GM18870 (cell line): ENCODE data around the gene GLDN.

ENCODE experiments used
- ATAC-seq: cut with Tn5 transposase; IDR thresholded peaks from one replicate; pipeline ENCODE4 v1.9.1; 2021; ENCODE audit warnings: moderate library complexity; ENCODE audit not compliant: unreplicated experiment

GLDN gene

GRCh38 chr15:51322621-51323296, 18.7 kb upstream of the GLDN start:
- ATAC-seq = no peak

DNA sequence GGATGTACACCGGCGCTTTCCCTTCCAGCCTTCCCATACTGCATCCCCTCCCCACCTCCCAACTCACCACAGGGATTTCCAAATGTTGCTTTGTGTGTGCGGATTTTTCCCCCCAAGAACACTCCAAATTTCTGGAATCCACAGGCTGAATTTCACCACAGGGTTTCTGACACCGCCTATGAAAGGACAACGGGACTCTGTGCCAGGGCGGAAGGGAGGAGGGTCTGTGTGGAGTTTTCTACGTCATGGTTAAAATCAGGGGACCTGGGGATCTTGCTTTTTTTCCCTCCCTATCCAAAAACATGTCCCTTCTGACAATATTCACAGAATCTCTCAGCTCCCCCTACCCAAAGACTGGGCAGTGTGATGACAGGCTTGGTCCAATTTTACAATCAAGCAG, 17.7 kb upstream of the GLDN start:
- ATAC-seq = no peak

DNA sequence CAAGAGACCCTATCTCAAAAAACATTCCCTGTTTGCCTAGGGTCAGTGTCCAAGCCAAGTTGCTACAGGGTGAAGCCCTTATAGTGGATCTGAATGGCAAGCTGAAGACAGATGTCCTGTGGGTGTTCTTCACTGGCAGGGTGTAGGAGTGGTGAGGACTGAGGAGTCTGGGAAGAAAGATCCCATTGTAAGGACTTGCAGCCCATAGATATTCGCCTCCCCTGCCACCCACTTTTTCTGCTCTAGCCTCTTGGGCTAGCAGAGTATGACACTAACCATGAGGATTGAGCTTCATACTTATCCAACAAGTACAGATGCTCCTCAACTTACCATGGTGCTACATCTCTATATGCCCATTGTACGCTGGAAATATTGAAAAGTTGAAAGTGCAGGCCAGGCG, 16.3 kb upstream of the GLDN start:
- no peak for ATAC-seq

GRCh38 chr15:51327081-51327480, 14.4 kb upstream of the GLDN start:
- no peak for ATAC-seq

GRCh38 chr15:51328926-51329325, 12.5 kb upstream of the GLDN start:
- no peak for ATAC-seq

DNA sequence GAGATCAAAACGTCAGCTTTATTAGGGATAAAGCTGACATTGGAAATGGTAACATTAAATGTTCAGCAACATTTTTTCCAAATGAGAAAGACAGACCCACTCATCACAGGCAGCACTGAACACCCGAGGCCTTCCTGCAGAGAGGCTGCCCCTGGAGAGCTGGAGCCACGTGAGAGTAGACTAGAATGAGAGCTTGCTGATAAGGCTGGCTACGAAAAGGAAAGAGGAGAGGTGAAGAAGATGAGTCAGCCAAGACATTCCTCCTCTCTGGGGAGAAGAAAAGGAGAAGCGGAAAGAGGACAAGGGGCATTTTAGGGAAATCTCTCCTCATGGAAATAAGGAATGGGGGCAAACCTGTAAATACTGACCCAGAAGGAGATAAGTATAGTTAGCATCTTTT, 10.3 kb upstream of the GLDN start:
- ATAC-seq = no peak

- no peak for ATAC-seq
These were observed 9.0 kb upstream of the GLDN start for GRCh38 chr15:51332206-51333147.

- ATAC-seq = no peak
These were observed 7.9 kb upstream of the GLDN start for GRCh38 chr15:51333571-51333970.

DNA sequence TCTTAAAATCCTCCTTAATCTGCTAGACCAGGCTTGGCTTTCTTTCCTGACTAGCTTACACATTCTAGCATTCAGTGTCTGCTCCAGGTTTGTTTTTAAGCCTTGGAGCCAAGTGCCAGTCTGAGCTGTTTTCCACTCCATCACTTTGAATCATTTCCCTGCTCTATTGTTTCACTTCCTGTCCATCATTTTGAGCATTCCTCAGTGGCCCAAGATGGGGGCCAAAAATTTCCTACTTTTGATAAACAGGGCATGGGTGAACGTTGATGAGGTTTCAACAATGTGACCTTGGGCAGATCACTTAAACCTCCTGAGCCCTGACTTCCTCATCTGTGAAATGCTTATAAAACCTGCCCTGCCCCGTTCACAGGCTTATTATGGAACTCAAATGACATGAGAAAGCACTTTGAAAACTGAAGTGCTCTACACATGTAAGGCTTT, 7.4 kb upstream of the GLDN start:
- no peak for ATAC-seq

GRCh38 chr15:51335087-51335486, 6.4 kb upstream of the GLDN start:
- no peak for ATAC-seq

DNA sequence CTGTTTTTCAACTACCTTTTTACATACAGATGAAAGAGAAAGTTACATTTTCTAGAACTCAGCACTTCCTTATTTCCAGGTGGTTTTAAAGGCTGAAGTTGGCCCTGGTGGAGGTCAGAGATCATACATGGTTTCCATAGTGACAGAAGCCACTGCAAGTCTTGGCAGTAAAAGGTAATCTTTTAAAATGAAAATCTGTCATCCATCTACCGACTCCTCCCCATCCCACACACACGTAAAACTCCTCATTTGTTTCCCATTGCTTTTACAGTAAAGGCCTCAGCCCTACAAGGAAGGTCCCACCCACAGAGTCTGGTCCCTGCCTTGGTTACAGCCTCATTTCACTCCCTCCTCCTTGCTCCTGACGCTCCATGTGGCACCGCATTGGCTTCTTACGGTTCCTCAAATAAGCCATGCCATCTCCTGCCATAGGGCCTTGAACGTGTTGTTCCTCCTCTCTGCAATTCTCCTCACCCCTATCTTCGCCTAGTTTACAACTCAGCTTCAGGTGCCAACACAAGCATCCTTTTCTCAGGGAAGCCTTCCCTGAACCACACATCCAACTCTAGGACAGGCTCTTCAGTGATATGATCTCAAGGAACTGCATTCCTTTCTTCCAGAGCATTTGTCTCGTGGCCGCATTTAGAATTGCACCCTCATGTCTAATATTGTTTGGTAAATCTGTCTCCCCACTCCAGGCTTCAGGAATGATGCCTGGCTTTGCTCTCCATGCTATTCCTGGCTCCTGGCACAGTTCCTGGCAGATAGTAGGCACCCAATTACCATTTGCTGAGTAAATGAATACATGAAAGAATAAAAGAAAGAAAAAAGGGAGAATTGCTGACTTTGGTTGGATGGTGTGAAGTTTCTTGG, 5.7 kb upstream of the GLDN start:
- peak; percentile 63 for ATAC-seq

- ATAC-seq = no peak
These were observed 3.0 kb upstream of the GLDN start, which contains the start of gene CYP19A1 for GRCh38 chr15:51338496-51338895. Gene CYP19A1, minus strand, starts transcription at chr15:51338596. Its CDS starts 95,684 bp downstream, at chr15:51242912.

GRCh38 chr15:51342227-51342999, 958 bp downstream of the GLDN start:
- no peak for ATAC-seq

DNA sequence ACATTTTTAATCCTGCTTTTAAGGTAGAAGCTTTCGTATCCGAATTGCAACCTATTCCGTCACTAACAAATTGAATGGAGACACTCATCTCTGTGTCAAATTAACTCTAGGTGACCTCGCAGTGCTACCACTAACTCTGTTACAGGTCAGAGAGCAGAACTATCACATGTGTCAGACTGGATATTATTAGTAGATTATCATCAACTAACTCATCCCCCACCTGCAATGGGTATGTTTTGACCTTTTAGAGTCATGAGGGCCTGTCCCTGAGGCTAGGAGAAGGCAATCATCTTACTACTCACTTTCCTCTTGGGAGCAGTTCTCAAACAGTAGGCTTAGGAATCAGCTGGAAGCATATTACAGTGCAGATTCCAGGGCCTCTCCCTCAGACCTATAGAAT, 2.0 kb downstream of the GLDN start:
- ATAC-seq = no peak

DNA sequence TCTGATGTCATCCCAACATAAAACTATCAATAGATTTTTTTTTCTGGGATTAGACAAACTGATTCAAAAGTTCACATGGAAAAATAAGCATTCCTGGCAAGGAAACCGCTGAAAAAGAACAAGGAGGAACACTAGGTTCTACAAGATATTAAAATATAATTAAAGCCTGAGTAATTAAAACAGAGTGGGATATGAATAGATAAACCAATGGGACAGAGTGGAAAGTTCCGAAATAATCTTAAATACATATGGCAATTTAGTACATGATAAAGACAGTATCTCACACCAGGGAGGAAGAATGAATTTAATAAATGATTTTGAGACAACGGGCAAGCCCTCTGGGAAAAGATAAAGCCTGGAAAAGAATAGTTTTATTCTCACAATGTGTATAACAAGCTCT, 4.7 kb downstream of the GLDN start:
- ATAC-seq = no peak

- peak; percentile 95 for ATAC-seq
These were observed 7.2 kb downstream of the GLDN start for GRCh38 chr15:51348688-51349087.

DNA sequence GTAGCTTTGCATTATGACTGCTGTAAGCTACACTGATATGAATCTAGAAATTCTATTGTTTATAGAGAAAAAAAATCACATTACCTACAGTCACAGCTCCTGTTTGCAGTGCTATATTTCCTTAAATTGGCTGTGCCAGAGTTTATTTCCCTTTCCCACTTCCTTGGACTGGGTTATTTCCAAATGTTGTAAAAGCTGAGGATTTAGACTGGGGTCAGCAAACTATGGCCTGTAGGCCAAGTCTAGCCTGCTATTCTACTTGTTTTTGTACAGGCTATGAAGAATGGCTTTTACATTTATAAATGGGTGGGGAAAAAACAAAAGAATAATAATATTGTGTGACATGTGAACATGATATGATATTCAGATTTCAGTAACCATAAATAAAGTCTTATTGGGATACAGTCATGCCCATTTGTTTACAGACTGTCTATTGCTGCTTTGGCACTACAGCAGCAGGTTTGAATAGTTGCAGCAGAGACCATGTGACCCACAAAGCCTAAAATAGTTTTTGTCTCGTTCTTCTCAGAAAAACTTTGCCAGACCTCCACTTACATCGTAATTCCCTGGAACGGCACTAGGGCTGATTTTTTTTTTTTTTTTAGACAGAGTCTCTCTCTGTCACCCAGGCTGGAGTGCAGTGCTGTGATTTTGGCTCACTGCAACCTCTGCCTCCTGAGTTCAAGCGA, 7.8 kb downstream of the GLDN start:
- no peak for ATAC-seq

DNA sequence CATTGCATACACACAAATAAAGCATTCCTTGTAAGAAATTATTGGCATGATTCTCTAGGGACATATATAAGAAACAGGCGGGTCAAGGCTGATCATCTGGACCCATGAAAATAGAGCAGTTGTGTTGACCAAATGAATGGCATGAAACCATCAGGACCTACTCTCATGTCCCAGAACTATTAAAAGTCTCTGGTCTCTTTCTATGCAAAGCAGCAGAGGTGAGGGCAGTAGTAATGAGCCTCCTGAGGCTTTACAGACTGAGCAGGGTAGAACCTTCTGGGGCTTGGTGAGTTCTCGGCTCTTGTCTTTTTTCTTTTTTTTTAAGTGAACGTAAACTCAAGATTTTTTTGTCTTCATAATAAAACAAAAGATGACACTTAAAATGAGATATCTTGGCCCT, 9.3 kb downstream of the GLDN start:
- ATAC-seq = no peak

DNA sequence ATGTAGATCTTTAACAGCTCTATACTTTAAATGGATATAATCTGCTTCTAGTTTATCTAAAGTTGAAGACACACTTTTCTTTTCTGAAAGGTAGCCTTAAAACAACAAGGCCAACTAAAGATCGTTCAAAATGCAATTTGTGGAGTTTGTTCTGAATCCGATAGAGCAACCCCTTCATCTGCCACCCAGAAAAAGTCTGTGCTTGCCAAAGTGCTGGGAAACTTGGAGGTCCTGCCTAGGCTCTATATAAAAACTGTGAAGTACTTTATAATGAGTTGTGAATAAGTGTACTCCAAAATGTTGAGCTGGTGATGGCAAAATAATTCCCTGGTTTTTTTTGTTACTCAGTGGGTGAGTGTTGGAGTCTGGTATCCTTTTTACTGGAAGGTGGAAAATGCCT, 12.5 kb downstream of the GLDN start:
- ATAC-seq = no peak

- ATAC-seq = no peak
These were observed 13.6 kb downstream of the GLDN start for GRCh38 chr15:51355096-51355495.
